CD4-positive, CD25-positive, alpha-beta regulatory T cell (primary cell): ENCODE results near the gene MAML2. TPM values are rescaled to one million over a fixed set of nuclear protein-coding genes. Genes with fewer than 3 reads are reported as not detected.

Experiments used
- ATAC-seq, 2 donors: fragments of 150-1000 bp; cut with Tn5 transposase; one replicate each; pipeline ENCODE4 v1.10.0; 2021; ENCODE audit warnings: low read depth in 2 of 2, moderate number of reproducible peaks in 2 of 2, moderate library complexity in 1 of 2
- DNase-seq, 3 donors: peaks; one replicate each; pipeline versions ENCODE4 v3.0.0 to v3.0.0-alpha.2; 2012 to 2022; ENCODE audit warnings: mixed read lengths in 1 of 3
- H3K27ac ChIP-seq: one replicate; pipeline ENCODE4 v1.7.0; 2013; ENCODE audit warnings: mild to moderate bottlenecking, low read length; ENCODE audit not compliant: insufficient read depth, poor library complexity, severe bottlenecking
- H3K27me3 ChIP-seq: one replicate; pipeline ENCODE4 v1.7.0; 2013; ENCODE audit warnings: low read length; ENCODE audit not compliant: control insufficient read depth, insufficient read depth
- H3K36me3 ChIP-seq: one replicate; pipeline ENCODE4 v1.7.0; 2013; ENCODE audit warnings: mild to moderate bottlenecking, low read length, moderate library complexity; ENCODE audit not compliant: control insufficient read depth, insufficient read depth
- H3K4me1 ChIP-seq: 2 replicates; pipeline ENCODE4 v1.7.0; 2013; ENCODE audit warnings: mild to moderate bottlenecking, low read length; ENCODE audit not compliant: insufficient read depth, control insufficient read depth, poor library complexity, severe bottlenecking
- H3K4me3 ChIP-seq: one replicate; pipeline ENCODE4 v1.7.0; 2013; ENCODE audit warnings: low read depth, mild to moderate bottlenecking, low read length, moderate library complexity
- H3K9me3 ChIP-seq, 2 experiments: 1 replicate in 1 of 2; 2 replicates in 1 of 2; pipeline ENCODE4 v1.7.0; 2013; ENCODE audit warnings: low read length in 2 of 2, mild to moderate bottlenecking in 1 of 2, moderate library complexity in 1 of 2; ENCODE audit not compliant: control insufficient read depth in 2 of 2
- H3K27ac Mint-ChIP-seq, 3 donors: one replicate each; pipeline ENCODE4 v1.8.0; 2020 to 2022; ENCODE audit warnings: mild to moderate bottlenecking in 3 of 3, mixed read lengths in 3 of 3, moderate library complexity in 2 of 3
- H3K27me3 Mint-ChIP-seq: one replicate; pipeline ENCODE4 v1.8.0; 2022; ENCODE audit warnings: mild to moderate bottlenecking, mixed read lengths
- H3K36me3 Mint-ChIP-seq: one replicate; pipeline ENCODE4 v1.8.0; 2020; ENCODE audit warnings: mixed read lengths
- H3K4me1 Mint-ChIP-seq, 4 donors: one replicate each; pipeline ENCODE4 v1.8.0; 2020 to 2022; ENCODE audit warnings: mixed read lengths in 4 of 4, mild to moderate bottlenecking in 1 of 4
- H3K4me3 Mint-ChIP-seq, 4 donors: one replicate each; pipeline ENCODE4 v1.8.0; 2020 to 2022; ENCODE audit warnings: mild to moderate bottlenecking in 4 of 4, mixed read lengths in 4 of 4, moderate library complexity in 3 of 4
- H3K9me3 Mint-ChIP-seq, 7 donors: one replicate each; pipeline ENCODE4 v1.8.0; 2020 to 2022; ENCODE audit warnings: mixed read lengths in 7 of 7, mild to moderate bottlenecking in 3 of 7, moderate library complexity in 2 of 7
- polyA plus RNA-seq, 4 donors: library from polyadenylated mRNA; unstranded; fragments of 300-500 nt; fragmentation: Illumina TruSeq; gene quantifications; one replicate each; pipeline ENCODE4 v1.2.3, GENCODE V29; 2021
- total RNA-seq: library from RNA; stranded (reverse); gene quantifications from one replicate; pipeline ENCODE4 v1.2.3, GENCODE V29; 2022

Gene MAML2
- total and polyA plus RNA-seq, 5 donors from 2014 or later = 4.1 to 35.6 (median 9.3) TPM

DNA sequence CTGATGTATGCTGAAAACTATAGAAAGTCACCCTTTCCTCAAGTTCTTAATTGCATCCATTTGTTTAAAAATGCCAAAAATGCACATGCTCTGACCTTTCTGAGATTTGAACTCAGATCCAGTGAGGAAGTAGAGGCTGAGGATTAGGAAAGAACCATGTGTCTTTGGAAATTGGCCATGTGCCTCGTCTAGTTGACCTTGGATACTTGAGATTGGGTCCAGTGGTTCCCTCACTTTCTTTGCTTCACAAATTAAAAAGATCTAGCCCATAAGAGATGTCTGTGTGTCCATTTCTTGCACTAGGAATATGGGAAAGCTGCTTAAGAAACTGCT, 128.3 kb downstream of the MAML2 start:
- no peaks in the 10 kb centered on the region for H3K9me3 ChIP-seq
- DNase-seq (no peak), ATAC-seq (no peak)
- no peaks in the 10 kb centered on the region for H3K36me3 ChIP-seq
- H3K4me3 ChIP-seq = peak overlapping the region; percentile 42
- peaks cover 0 to 4% (median 0%) of the 10 kb centered on the region in 7 donors for H3K9me3 Mint-ChIP-seq
- peaks cover 9% of the 10 kb centered on the region for H3K36me3 Mint-ChIP-seq
- peak overlapping the region; percentile 92 to 100 (median 92) for H3K27ac Mint-ChIP-seq
- peak overlapping the region; percentile 52 to 77 (median 69) for H3K4me3 Mint-ChIP-seq
- peak overlapping the region; percentile 88 for H3K27ac ChIP-seq
- no peaks in the 10 kb centered on the region for H3K27me3 ChIP-seq
- H3K4me1 Mint-ChIP-seq = peaks cover 29 to 88% (median 65%) of the 10 kb centered on the region in 4 donors
- no peaks in the 10 kb centered on the region for H3K27me3 Mint-ChIP-seq
- peaks cover 90% of the 10 kb centered on the region for H3K4me1 ChIP-seq

DNA sequence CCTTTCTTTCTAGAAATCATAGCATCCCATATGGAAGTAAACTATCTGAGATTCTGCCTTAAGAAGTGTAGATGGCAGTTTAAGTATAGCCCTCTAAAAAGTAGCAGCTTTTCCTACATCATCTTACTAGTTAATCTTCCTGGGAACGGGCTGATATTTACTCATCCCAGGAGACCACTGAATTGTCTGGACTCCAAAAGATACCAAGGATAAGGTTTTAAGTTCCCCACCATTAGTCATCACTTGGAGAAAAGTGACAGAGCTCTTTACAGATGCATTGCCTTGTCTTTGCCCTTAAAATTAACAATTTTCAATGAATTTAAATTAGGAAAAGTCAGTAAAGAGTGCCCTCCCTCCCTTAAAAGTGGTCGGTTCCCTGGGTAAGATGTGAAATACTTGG, 129.5 kb downstream of the MAML2 start:
- peak overlapping the region; percentile 88 for H3K27ac ChIP-seq
- no peaks in the 10 kb centered on the region for H3K9me3 ChIP-seq

DNA sequence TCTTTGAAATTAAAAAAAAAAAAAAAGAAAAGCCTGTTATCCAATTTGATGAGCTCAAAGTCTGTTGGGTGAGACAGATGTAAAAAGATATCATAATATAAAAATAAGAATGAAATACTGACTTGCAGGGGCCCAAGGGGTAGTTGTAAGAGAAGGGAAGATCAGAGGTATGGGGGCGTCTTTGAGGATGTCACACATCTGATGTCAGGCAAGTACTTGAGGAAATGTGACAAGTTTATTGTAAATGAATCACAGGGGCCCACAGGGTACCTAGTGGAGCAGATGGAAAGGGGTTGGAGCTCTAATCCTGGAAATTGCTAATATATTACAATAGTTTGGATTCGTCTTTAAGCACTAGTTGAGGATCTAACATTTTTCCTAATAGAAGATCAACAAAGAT, 131.6 kb downstream of the MAML2 start:
- ATAC-seq (no peak), DNase-seq (no peak)
- no peaks in the 10 kb centered on the region for H3K27me3 Mint-ChIP-seq
- peak overlapping the region; percentile 88 for H3K27ac ChIP-seq
- peaks cover 42 to 89% (median 68%) of the 10 kb centered on the region in 4 donors for H3K4me1 Mint-ChIP-seq
- H3K36me3 ChIP-seq = no peaks in the 10 kb centered on the region
- H3K4me3 ChIP-seq = no peak overlapping the region
- peak overlapping the region; percentile 5 to 77 (median 52) for H3K4me3 Mint-ChIP-seq
- H3K4me1 ChIP-seq = peaks cover 90% of the 10 kb centered on the region
- peaks cover 11% of the 10 kb centered on the region for H3K36me3 Mint-ChIP-seq
- H3K9me3 Mint-ChIP-seq = peaks cover 0 to 4% (median 0%) of the 10 kb centered on the region in 7 donors
- H3K9me3 ChIP-seq = no peaks in the 10 kb centered on the region
- no peaks in the 10 kb centered on the region for H3K27me3 ChIP-seq
- peak overlapping the region; percentile 87 to 99 (median 88) for H3K27ac Mint-ChIP-seq

More for the DNA sequence above, 129.5 kb downstream of the MAML2 start:
- H3K36me3 ChIP-seq = no peaks in the 10 kb centered on the region
- no peaks in the 10 kb centered on the region for H3K27me3 Mint-ChIP-seq
- ATAC-seq (no peak), DNase-seq (no peak)
- H3K27ac Mint-ChIP-seq = peak overlapping the region; percentile 87 to 99 (median 88)
- peaks cover 31 to 89% (median 65%) of the 10 kb centered on the region in 4 donors for H3K4me1 Mint-ChIP-seq
- peak overlapping the region in 1 of 4 donors; percentile 77 for H3K4me3 Mint-ChIP-seq
- peak overlapping the region; percentile 51 for H3K4me3 ChIP-seq
- H3K9me3 Mint-ChIP-seq = peaks cover 0 to 4% (median 0%) of the 10 kb centered on the region in 7 donors
- peaks cover 9% of the 10 kb centered on the region for H3K36me3 Mint-ChIP-seq
- H3K27me3 ChIP-seq = no peaks in the 10 kb centered on the region
- H3K4me1 ChIP-seq = peaks cover 90% of the 10 kb centered on the region

DNA sequence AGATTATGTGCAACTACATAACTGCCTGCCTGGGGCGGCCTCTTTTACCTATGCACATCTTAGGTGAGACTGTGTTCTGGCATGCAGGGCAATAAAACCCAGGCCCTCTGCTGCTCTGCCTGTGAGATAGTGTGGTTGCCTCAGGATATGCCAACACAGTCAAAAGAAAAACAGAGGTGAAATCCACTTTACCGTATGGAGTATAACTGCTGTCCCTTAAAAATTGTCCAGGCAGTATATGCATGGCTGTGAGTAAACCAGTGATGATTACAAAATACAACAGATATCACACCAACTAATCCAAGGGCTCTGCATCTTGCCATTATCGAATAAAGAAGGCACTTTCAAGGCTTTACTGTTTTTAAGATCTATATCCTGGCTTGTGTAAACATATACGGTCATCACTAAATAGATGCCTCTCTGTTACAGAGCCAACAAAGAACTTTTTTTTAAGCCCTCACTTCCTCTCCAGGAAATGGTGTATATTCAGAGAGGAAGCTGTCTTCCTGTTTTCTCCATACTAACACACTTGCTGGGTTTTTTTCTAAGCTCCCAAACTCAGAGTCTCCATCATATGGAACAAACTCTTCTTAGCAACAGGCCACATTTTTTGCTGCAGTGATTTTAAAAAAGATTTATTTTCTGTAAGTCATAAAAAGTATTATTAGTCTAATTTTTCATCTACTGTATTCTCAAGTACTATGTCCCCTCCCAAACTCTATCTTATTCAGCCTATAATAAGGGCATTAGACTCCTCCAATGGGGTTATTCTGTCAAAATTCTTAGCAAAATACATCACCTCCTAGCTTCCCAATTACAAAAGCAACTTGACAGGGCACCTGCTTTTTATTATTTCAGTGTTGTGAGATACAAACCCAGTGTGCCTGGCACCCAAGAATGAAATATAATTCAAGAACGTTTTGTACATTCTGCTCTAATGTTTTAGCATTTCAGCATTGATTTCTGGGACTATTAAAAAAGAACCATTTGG, 135.2 kb downstream of the MAML2 start:
- H3K4me3 ChIP-seq = peak overlapping the region; percentile 75
- H3K27me3 ChIP-seq = no peaks in the 10 kb centered on the region
- no peaks in the 10 kb centered on the region for H3K27me3 Mint-ChIP-seq
- peaks cover 15% of the 10 kb centered on the region for H3K36me3 Mint-ChIP-seq
- H3K9me3 Mint-ChIP-seq = peaks cover 0 to 4% (median 0%) of the 10 kb centered on the region in 7 donors
- peaks cover 46 to 91% (median 68%) of the 10 kb centered on the region in 4 donors for H3K4me1 Mint-ChIP-seq
- DNase-seq (peak in 2 of 3 donors; percentile 55 to 77), ATAC-seq (peak; percentile 75 to 83)
- peaks cover 86% of the 10 kb centered on the region for H3K4me1 ChIP-seq
- peak overlapping the region; percentile 79 for H3K27ac ChIP-seq
- peak overlapping the region; percentile 67 to 92 (median 70) for H3K4me3 Mint-ChIP-seq
- H3K9me3 ChIP-seq = no peaks in the 10 kb centered on the region
- no peaks in the 10 kb centered on the region for H3K36me3 ChIP-seq
- peak overlapping the region; percentile 85 to 98 (median 94) for H3K27ac Mint-ChIP-seq

DNA sequence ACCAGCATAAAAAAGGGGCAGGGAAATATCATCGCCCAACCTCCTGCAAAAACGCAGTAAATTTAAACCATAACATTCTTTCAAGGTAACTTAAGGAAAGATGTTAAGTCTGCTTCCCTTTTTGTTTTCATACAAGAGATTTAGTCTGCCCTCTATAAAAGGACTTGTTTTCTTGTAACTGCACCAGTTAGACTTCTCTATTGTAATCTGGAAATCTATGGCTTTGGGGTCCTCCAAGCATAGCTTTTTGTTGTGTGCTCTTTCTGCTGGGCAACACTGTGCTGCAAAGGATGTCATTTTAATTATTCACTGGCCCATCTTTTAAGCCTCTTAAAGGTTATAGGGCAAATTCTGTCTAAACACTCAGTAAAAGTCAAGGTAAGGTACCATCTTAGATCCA, 136.0 kb downstream of the MAML2 start:
- H3K4me1 ChIP-seq = peaks cover 78% of the 10 kb centered on the region
- Mint-ChIP-seq H3K27me3 (no peaks in the 10 kb centered on the region), H3K27ac (peak overlapping the region; percentile 85 to 98 (median 94)), H3K4me1 (peaks cover 38 to 87% (median 61%) of the 10 kb centered on the region in 4 donors), H3K4me3 (peak overlapping the region; percentile 67 to 92 (median 70)), H3K36me3 (peaks cover 15% of the 10 kb centered on the region), H3K9me3 (peaks cover 0 to 2% (median 0%) of the 10 kb centered on the region in 7 donors)
- H3K27ac ChIP-seq = peak overlapping the region; percentile 79
- no peak for DNase-seq
- peak overlapping the region; percentile 75 for H3K4me3 ChIP-seq
- no peaks in the 10 kb centered on the region for H3K27me3 ChIP-seq
- no peaks in the 10 kb centered on the region for H3K36me3 ChIP-seq
- no peak for ATAC-seq
- H3K9me3 ChIP-seq = no peaks in the 10 kb centered on the region

DNA sequence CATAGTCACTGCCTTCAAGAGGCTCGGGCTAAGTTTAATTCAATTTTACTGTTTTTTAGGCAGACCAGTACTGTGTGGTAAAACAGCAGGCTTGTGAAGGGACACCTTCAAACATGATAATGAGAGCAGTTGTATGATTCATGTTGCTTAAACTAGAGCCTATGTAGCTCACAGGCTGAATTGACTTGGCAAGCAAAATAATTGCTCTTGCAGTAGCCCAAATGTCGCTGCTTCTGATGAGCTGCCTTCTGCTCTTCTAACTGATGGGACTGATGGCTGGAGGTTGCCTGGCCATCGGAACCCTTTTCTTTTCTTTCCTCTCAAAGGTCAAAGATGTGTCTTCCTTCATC, 137.6 kb downstream of the MAML2 start:
- Histone ChIP-seq H3K4me1 (peaks cover 68% of the 10 kb centered on the region), H3K36me3 (no peaks in the 10 kb centered on the region), H3K9me3 (no peaks in the 10 kb centered on the region), H3K27me3 (no peaks in the 10 kb centered on the region), H3K27ac (peak overlapping the region; percentile 79), H3K4me3 (peak overlapping the region; percentile 60)
- Mint-ChIP-seq H3K27ac (peak overlapping the region; percentile 93 to 98 (median 94)), H3K4me3 (peak overlapping the region; percentile 62 to 85 (median 72)), H3K36me3 (peaks cover 18% of the 10 kb centered on the region), H3K27me3 (no peaks in the 10 kb centered on the region), H3K9me3 (no peaks in the 10 kb centered on the region), H3K4me1 (peaks cover 32 to 89% (median 58%) of the 10 kb centered on the region in 4 donors)
- peak; percentile 56 to 67 for ATAC-seq
- no peak for DNase-seq

DNA sequence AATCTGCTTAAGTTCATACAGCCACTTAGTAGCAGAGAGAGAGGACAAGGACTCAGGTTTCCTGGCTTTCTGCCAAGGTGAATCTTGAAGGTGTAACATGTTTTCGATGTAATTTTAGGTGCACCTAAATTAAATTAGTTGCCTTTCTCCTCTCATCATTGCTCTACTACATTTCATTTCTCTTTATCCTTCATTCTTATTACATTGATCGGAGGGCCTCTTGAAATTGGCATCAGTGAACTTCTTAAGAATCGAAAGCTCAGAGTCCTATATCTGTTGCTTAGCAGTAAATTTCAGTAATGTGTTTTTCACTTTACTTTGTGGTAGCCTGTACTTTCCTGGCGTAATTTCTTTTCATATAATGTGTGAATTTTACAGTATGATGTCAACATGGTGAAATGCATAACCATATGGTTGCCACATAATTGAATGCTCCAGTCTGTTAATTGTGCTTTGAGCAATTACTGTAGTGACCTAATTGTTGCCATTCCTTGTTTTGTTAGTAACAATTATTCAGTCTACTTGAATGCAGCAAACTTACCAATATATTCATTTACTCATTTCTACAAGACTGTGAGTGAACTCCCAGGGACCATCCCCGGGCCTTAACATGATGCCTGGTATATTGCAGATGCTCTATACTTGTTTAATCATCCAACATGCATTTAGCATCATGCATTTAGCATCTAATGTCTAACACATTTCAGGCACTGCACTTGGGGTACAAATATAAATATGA, 138.1 kb downstream of the MAML2 start:
- Mint-ChIP-seq H3K4me1 (peaks cover 32 to 90% (median 63%) of the 10 kb centered on the region in 4 donors), H3K4me3 (peak overlapping the region; percentile 65 to 85 (median 72)), H3K27ac (peak overlapping the region; percentile 93 to 98 (median 94)), H3K36me3 (peaks cover 20% of the 10 kb centered on the region), H3K9me3 (no peaks in the 10 kb centered on the region), H3K27me3 (no peaks in the 10 kb centered on the region)
- H3K4me1 ChIP-seq = peaks cover 64% of the 10 kb centered on the region
- peak; percentile 16 to 67 (median 65) for DNase-seq
- peak overlapping the region; percentile 60 for H3K4me3 ChIP-seq
- H3K9me3 ChIP-seq = no peaks in the 10 kb centered on the region
- ATAC-seq = peak in 1 of 2 donors; percentile 13
- H3K36me3 ChIP-seq = no peaks in the 10 kb centered on the region
- no peaks in the 10 kb centered on the region for H3K27me3 ChIP-seq
- peak overlapping the region; percentile 79 for H3K27ac ChIP-seq
